Tibial nerve (tissue), 3 donors: Measurements from ENCODE around the gene FSTL4.

Source experiments
- CTCF ChIP-seq, 5 experiments: fragments of 200-600 bp in 3 of 5; fragments of 450-650 bp in 2 of 5; sonication (generic) in 3 of 5; IDR thresholded peaks; one replicate each; pipeline ENCODE4 v1.5.1; 2016 to 2019; ENCODE audit warnings: antibody characterized with exemption in 5 of 5, mild to moderate bottlenecking in 3 of 5, moderate library complexity in 2 of 5
- POLR2A ChIP-seq, 2 donors: fragments of 450-650 bp; IDR thresholded peaks; one replicate each; pipeline ENCODE4 v1.6.1; 2017; ENCODE audit warnings: antibody characterized with exemption in 2 of 2, mild to moderate bottlenecking in 2 of 2, moderate library complexity in 2 of 2

GRCh38 chr5:133503511-133503910 is 108.8 kb downstream of the FSTL4 start:
- TF ChIP-seq CTCF (IDR thresholded peaks at IDR 0.05) (no peak), POLR2A (IDR thresholded peaks at IDR 0.05) (no peak)
